Hepatocyte (in vitro differentiated cells): ENCODE measurements around the gene RASSF4. TPM values are rescaled to one million over a fixed set of nuclear protein-coding genes. Genes with fewer than 3 reads are reported as not detected.
A peak's percentile ranks its signal among the peaks of the same experiment; 100 is the strongest.

Experiments used
- DNase-seq: peaks from one replicate; pipeline ENCODE4 v3.0.0-alpha.2; 2016; ENCODE audit warnings: low spot score
- H2AFZ ChIP-seq: fragments of 200-600 bp; sonication (generic); 2 replicates; pipeline ENCODE4 v1.6.0; 2016; ENCODE audit warnings: antibody characterized with exemption, mild to moderate bottlenecking
- H3K27ac ChIP-seq: fragments of 200-600 bp; sonication (generic); 2 replicates; pipeline ENCODE4 v1.5.1; 2016; ENCODE audit warnings: mild to moderate bottlenecking
- H3K27me3 ChIP-seq: fragments of 200-600 bp; sonication (generic); 2 replicates; pipeline ENCODE4 v1.6.1; 2016
- H3K36me3 ChIP-seq: fragments of 200-600 bp; sonication (generic); replicated peaks from 2 replicates; pipeline ENCODE4 v1.5.1; 2016; ENCODE audit warnings: low read depth; ENCODE audit not compliant: insufficient read depth
- H3K4me1 ChIP-seq: fragments of 200-600 bp; sonication (generic); 2 replicates; pipeline ENCODE4 v1.5.1; 2016; ENCODE audit warnings: mild to moderate bottlenecking, moderate library complexity; ENCODE audit not compliant: insufficient read depth
- H3K4me2 ChIP-seq: fragments of 200-600 bp; sonication (generic); 2 replicates; pipeline ENCODE4 v1.6.0; 2016
- H3K4me3 ChIP-seq: fragments of 200-600 bp; sonication (generic); 2 replicates; pipeline ENCODE4 v1.5.1; 2016; ENCODE audit warnings: mild to moderate bottlenecking
- H3K79me2 ChIP-seq: fragments of 200-600 bp; sonication (generic); 2 replicates; pipeline ENCODE4 v1.6.0; 2017; ENCODE audit warnings: mild to moderate bottlenecking
- H3K9me2 ChIP-seq: fragments of 200-600 bp; sonication (generic); replicated peaks from 2 replicates; pipeline ENCODE4 v1.6.0; 2017; ENCODE audit warnings: mild to moderate bottlenecking; ENCODE audit not compliant: insufficient read depth
- H3K9me3 ChIP-seq: fragments of 200-600 bp; sonication (generic); 2 replicates; pipeline ENCODE4 v1.5.1; 2016; ENCODE audit warnings: low read depth, mild to moderate bottlenecking
- H4K20me1 ChIP-seq: fragments of 200-600 bp; sonication (generic); 2 replicates; pipeline ENCODE4 v1.6.0; 2016; ENCODE audit warnings: mild to moderate bottlenecking; ENCODE audit not compliant: insufficient read depth, poor library complexity, severe bottlenecking
- EZH2 ChIP-seq: fragments of 200-600 bp; sonication (generic); IDR thresholded peaks from 2 replicates; pipeline ENCODE4 v1.6.1; 2016; ENCODE audit warnings: antibody characterized with exemption, mild to moderate bottlenecking, borderline replicate concordance
- EZH2phosphoT487 ChIP-seq: fragments of 200-600 bp; sonication (generic); IDR thresholded peaks from one replicate; pipeline ENCODE4 v1.6.1; 2018; ENCODE audit warnings: antibody characterized with exemption, mild to moderate bottlenecking, low read depth, moderate library complexity; ENCODE audit not compliant: unreplicated experiment, severe bottlenecking
- WGBS: methylation state at CpG from one replicate; pipeline ENCODE4 v1.1.6; 2016; ENCODE audit warnings: low lambda C conversion rate; ENCODE audit errors: missing lambda C conversion rate; 5-methylcytosine and 5-hydroxymethylcytosine counted together
- polyA plus RNA-seq: library from polyadenylated mRNA; unstranded; fragments of >200 nt; fragmentation: Nextera tagmentation; extraction: Ambion mirVana; gene quantifications from 2 replicates; pipeline ENCODE4 v1.2.1, GENCODE V29; 2016
- total RNA-seq: library from RNA; depleted of rRNA; stranded (reverse); fragments of >200 nt; gene quantifications from 2 replicates; pipeline ENCODE4 v1.2.3, GENCODE V29; 2014
- TF ChIP-seq, protein P1 (sequence below): fragments of 200-600 bp; sonication (generic); IDR thresholded peaks from 2 replicates; pipeline ENCODE4 v1.5.1; 2016; ENCODE audit warnings: antibody characterized with exemption, mild to moderate bottlenecking; ENCODE audit not compliant: poor library complexity

RASSF4 gene
- total and polyA plus RNA-seq, 2 experiments from 2014 or later: 19.2 to 20.1 TPM

DNA sequence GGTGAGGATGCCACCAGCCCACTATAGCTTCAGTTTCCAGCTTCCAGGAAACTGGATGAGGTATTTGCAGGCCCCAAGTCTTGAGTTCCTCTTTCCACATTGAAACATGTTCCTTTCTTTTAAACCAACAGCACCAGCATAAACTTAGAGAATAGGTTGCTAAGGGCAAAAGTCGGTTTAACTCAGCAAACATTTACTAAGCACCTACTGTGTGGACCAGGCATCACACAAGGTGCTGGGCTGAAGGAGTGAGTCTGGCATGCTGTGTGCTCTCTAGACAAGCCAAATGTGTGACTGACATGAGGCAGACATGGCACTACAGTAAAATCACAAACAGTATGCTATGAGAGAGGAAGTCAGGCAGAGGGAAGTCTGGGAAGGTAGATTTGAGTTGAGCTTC lies 11.0 kb upstream of the RASSF4 start:
- Histone ChIP-seq H3K9me3 (no peaks in the 10 kb centered on the region), H2AFZ (no peak overlapping the region), H3K27me3 (no peaks in the 10 kb centered on the region), H3K4me3 (no peak overlapping the region), H3K4me2 (no peak overlapping the region), H3K9me2 (no peaks in the 10 kb centered on the region), H3K4me1 (peaks cover 11% of the 10 kb centered on the region), H4K20me1 (no peaks in the 10 kb centered on the region), H3K36me3 (no peaks in the 10 kb centered on the region), H3K27ac (no peak overlapping the region), H3K79me2 (no peaks in the 10 kb centered on the region)
- TF ChIP-seq EZH2: no peak
- TF ChIP-seq EZH2phosphoT487: no peak
- TF ChIP-seq, protein P1, sequence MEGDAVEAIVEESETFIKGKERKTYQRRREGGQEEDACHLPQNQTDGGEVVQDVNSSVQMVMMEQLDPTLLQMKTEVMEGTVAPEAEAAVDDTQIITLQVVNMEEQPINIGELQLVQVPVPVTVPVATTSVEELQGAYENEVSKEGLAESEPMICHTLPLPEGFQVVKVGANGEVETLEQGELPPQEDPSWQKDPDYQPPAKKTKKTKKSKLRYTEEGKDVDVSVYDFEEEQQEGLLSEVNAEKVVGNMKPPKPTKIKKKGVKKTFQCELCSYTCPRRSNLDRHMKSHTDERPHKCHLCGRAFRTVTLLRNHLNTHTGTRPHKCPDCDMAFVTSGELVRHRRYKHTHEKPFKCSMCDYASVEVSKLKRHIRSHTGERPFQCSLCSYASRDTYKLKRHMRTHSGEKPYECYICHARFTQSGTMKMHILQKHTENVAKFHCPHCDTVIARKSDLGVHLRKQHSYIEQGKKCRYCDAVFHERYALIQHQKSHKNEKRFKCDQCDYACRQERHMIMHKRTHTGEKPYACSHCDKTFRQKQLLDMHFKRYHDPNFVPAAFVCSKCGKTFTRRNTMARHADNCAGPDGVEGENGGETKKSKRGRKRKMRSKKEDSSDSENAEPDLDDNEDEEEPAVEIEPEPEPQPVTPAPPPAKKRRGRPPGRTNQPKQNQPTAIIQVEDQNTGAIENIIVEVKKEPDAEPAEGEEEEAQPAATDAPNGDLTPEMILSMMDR: no peak
- no peak for DNase-seq
- 84% methylated on average over 1 of the region's 1 CpG for WGBS

DNA sequence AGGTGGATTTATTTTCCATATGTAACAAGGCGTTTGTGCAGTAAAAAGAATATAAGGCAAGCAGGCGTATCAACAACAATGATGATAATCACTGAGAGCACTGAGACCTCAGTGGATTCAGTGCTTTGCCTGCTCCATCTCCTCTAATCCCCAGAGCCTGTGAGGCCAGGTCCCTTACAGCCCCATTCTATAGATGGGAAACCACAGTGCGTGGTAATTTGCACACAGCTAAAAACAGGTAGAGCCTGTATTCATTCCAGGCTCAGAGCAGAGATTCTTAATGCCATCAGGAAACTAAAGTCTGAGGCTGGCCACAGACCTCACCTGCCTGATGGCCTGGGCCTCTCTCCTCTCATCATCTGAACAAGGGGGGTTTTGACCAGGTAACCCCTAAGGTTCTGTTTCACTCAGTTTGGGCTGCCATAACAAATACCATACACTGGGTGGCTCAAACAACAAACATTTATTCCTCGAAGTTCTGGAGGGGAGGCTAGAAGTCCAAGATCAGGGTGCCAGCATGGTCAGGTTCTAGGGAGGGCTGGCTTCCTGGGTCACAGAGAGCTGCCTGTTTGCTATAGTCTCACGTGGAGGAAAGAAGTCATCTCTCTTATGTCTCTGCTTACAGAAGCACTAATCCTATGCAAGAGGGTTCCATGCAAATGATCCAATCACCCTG lies 10.3 kb upstream of the RASSF4 start:
- TF ChIP-seq, protein P1: no peak
- TF ChIP-seq EZH2 (no peak), EZH2phosphoT487 (no peak)
- Histone ChIP-seq H3K9me2 (no peaks in the 10 kb centered on the region), H3K36me3 (no peaks in the 10 kb centered on the region), H3K4me1 (peaks cover 11% of the 10 kb centered on the region), H3K4me2 (peak overlapping the region; percentile 16), H2AFZ (no peak overlapping the region), H3K9me3 (no peaks in the 10 kb centered on the region), H3K27me3 (no peaks in the 10 kb centered on the region), H4K20me1 (no peaks in the 10 kb centered on the region), H3K4me3 (no peak overlapping the region), H3K79me2 (peaks cover 2% of the 10 kb centered on the region), H3K27ac (no peak overlapping the region)
- WGBS: 78% methylated on average over 5 of the region's 5 CpGs
- DNase-seq: no peak

DNA sequence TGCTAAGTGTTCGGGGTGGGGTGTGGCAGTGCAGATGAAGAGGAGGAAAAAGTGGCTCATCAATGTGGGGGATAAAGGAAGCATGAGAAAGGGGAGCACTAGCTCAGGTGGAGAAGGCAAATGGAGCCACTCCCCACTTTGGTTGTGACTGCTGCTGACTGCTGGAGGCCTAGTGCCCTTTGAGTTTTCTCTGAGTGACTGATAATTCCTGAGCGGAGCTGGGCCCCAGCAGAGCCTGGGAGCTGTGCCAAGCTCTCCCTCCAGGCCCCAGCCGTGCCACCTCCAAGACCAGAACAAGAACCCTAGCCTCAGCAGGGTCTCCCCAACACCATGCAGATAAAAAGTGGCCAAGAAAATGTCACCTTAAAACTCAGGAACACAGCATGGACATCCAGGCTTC lies 9.7 kb upstream of the RASSF4 start:
- no peaks in the 10 kb centered on the region for H3K9me2 ChIP-seq
- peaks cover 2% of the 10 kb centered on the region for H3K79me2 ChIP-seq
- no peak overlapping the region for H2AFZ ChIP-seq
- H3K36me3 ChIP-seq: no peaks in the 10 kb centered on the region
- 58% methylated on average over 3 of the region's 3 CpGs for WGBS
- H3K4me1 ChIP-seq: peaks cover 11% of the 10 kb centered on the region
- no peaks in the 10 kb centered on the region for H3K27me3 ChIP-seq
- no peaks in the 10 kb centered on the region for H4K20me1 ChIP-seq
- H3K4me2 ChIP-seq: peak overlapping the region; percentile 16
- no peak overlapping the region for H3K27ac ChIP-seq
- no peak overlapping the region for H3K4me3 ChIP-seq
- no peaks in the 10 kb centered on the region for H3K9me3 ChIP-seq
- peak; percentile 25 for DNase-seq
- TF ChIP-seq EZH2phosphoT487: no peak

DNA sequence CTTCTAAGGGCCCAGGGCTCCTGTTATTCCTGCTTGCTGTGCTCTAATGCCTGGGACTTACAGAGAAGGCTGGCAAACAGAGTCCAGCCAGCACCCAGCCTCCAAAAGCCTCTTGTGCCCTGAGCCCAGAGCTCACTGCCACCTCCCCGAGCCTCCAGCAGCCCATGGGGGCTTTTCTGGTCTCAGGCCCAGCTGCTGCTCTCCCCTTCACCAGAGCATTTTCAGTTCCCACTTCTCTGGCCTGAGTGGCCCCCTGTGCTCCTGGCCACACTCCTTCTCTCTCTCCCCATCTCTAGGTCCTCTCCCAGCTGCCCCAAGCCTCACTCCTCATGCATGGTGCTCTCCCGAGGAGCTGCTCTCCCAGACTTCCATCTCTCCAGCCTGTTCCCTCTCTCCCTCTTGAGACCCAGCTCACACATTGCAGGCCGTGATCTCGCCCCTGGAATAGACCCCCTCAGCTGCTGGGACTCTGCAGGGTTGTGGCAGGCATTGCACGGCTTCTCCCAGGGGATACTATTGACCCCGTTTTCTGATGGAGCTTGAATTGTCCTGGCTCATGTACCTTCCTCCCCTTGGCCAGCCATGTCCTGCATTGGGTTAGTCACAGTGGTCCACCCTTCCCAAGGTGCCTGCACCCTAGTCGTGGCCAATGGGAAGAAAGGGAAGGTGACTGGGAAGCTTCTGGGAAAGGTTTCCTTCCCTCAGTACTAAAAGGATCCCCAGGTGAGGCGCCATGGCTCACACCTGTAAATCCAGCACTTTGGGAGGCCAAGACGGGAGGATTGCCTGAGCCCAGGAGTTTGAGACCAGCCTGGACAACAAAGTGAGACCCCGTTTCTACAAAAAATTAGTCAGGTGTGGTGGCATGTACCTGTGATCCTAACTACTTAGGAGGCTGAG lies 9.0 kb upstream of the RASSF4 start:
- Histone ChIP-seq H3K9me2 (no peaks in the 10 kb centered on the region), H3K27ac (no peak overlapping the region), H4K20me1 (no peaks in the 10 kb centered on the region), H3K9me3 (no peaks in the 10 kb centered on the region), H3K79me2 (peaks cover 2% of the 10 kb centered on the region), H3K4me1 (peaks cover 11% of the 10 kb centered on the region), H2AFZ (no peak overlapping the region), H3K4me2 (peak overlapping the region; percentile 16), H3K27me3 (no peaks in the 10 kb centered on the region), H3K4me3 (no peak overlapping the region), H3K36me3 (no peaks in the 10 kb centered on the region)
- DNase-seq: no peak
- WGBS: 94% methylated on average over 9 of the region's 10 CpGs
- TF ChIP-seq, protein P1: no peak
- TF ChIP-seq EZH2 (no peak), EZH2phosphoT487 (no peak)
